Stomach (tissue), 4 donors: ENCODE results near the gene DPF3.

Experiments
- EP300 ChIP-seq: sonication (generic); formaldehyde crosslinking; IDR thresholded peaks from one replicate; pipeline ENCODE4 v1.6.1; 2017; ENCODE audit warnings: antibody characterized with exemption
- POLR2A ChIP-seq, 4 donors: fragments of 450-650 bp; IDR thresholded peaks; one replicate each; pipeline ENCODE4 v1.6.1; 2016; ENCODE audit warnings: antibody characterized with exemption in 4 of 4, control low read depth in 2 of 4, mild to moderate bottlenecking in 1 of 4, moderate library complexity in 1 of 4
- TF ChIP-seq, protein P1 (sequence below), 7 experiments: fragments of 450-650 bp in 4 of 7; fragments of 200-600 bp in 3 of 7; sonication (generic) in 3 of 7; IDR thresholded peaks; one replicate each; pipeline ENCODE4 v1.5.1; 2016 to 2019; ENCODE audit warnings: antibody characterized with exemption in 7 of 7, control low read depth in 2 of 7, mild to moderate bottlenecking in 1 of 7

DNA sequence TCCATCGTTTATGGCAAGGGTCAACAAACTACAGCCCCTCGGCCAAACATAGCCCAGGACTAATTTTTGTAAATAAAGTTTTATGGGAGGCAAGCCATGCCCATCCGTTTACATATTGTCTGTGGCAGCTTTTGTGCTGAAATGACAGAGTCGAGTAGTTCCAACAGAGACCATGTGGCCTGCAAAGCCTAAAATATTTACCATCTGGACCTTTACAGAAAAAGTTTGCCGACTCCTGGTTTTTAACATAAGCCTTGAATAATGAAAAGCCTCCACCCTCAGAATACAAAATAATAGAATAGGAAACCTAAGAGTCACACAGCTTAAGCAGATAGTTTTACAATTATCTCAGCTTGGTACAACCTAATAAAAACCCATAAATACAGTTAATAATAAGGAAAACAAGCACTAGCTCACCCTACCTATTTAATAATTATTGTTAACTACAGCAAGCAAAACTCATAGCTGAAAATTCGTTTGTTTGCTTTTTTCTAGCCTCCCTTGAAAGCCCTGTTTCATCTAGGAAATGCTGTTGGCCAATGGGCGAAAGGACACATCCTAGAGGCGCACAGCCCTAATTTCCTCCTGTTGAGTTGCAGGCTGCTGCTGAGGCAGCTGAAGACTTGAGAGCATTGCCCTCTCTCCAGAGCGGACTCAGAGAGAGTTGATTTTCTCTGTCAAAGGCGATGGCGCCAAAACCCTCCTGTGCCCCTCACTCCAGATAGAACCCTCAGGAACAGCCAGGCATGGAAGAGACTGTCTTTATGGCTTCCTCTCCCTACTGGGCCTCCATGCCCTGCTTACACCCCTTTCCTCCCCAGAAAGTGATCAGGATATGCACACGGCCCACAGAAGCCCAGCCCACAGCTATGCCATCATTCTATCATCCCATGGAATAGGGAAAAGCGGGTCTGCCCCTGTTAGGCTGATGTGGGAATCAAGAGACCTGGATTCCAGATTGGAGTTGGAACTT lies 107.2 kb downstream of the DPF3 start:
- TF ChIP-seq, protein P1, sequence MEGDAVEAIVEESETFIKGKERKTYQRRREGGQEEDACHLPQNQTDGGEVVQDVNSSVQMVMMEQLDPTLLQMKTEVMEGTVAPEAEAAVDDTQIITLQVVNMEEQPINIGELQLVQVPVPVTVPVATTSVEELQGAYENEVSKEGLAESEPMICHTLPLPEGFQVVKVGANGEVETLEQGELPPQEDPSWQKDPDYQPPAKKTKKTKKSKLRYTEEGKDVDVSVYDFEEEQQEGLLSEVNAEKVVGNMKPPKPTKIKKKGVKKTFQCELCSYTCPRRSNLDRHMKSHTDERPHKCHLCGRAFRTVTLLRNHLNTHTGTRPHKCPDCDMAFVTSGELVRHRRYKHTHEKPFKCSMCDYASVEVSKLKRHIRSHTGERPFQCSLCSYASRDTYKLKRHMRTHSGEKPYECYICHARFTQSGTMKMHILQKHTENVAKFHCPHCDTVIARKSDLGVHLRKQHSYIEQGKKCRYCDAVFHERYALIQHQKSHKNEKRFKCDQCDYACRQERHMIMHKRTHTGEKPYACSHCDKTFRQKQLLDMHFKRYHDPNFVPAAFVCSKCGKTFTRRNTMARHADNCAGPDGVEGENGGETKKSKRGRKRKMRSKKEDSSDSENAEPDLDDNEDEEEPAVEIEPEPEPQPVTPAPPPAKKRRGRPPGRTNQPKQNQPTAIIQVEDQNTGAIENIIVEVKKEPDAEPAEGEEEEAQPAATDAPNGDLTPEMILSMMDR (IDR thresholded peaks at IDR 0.05) = no peak
- no peak for TF ChIP-seq EP300
- TF ChIP-seq POLR2A (IDR thresholded peaks at IDR 0.05) = no peak
